ENCODE results near the gene MED9.

Gene MED9

GRCh38 chr17:17505151-17505550 lies 28.4 kb downstream of the MED9 start:
- DNase-seq: no peak

GRCh38 chr17:17505610-17506171 lies 28.9 kb downstream of the MED9 start:
- DNase-seq: no peak

GRCh38 chr17:17506181-17506741 lies 29.5 kb downstream of the MED9 start:
- DNase-seq: no peak

GRCh38 chr17:17506893-17507464 lies 30.2 kb downstream of the MED9 start:
- DNase-seq: no peak

GRCh38 chr17:17507465-17508011 lies 30.7 kb downstream of the MED9 start:
- no peak for DNase-seq

- DNase-seq: no peak
Observed at GRCh38 chr17:17508019-17508535, 31.3 kb downstream of the MED9 start.

- no peak for DNase-seq
Observed at GRCh38 chr17:17508646-17509591, 32.1 kb downstream of the MED9 start.

- no peak for DNase-seq
Observed at GRCh38 chr17:17509601-17510425, 33.0 kb downstream of the MED9 start.

- DNase-seq: no peak
Observed at GRCh38 chr17:17510456-17511292, 33.9 kb downstream of the MED9 start.

- no peak for DNase-seq
Observed at GRCh38 chr17:17511293-17511741, 34.5 kb downstream of the MED9 start.

- DNase-seq: peak; percentile 86
Observed at GRCh38 chr17:17511881-17512858, 35.4 kb downstream of the MED9 start.

GRCh38 chr17:17512866-17513265 lies 36.1 kb downstream of the MED9 start:
- no peak for DNase-seq

- no peak for DNase-seq
Observed at GRCh38 chr17:17513626-17514025, 36.8 kb downstream of the MED9 start.

GRCh38 chr17:17514361-17514992 lies 37.7 kb downstream of the MED9 start:
- DNase-seq: no peak

- DNase-seq: peak; percentile 55
Observed at GRCh38 chr17:17514993-17515933, 38.5 kb downstream of the MED9 start.

GRCh38 chr17:17515934-17516930 lies 39.4 kb downstream of the MED9 start:
- DNase-seq: peak; percentile 77

All from fibroblast of skin of scalp (primary cell).